Caco-2 (cell line): ENCODE data around the gene CACNB2. TPM values are rescaled to one million over a fixed set of nuclear protein-coding genes. Genes with fewer than 3 reads are reported as not detected.

Experiments used
- BruUV-seq: library from RNA; stranded (reverse); fragments of 400-500 nt; replicated peaks from 2 replicates; lab custom pipeline; 2021; lab: Mats Ljungman, UMichigan
- CTCF ChIA-PET: fragments of 300-600 bp; sonication (Branson Sonifier 250); formaldehyde crosslinking; loops from one replicate; lab custom pipeline; 2022; ENCODE audit warnings: antibody characterized with exemption; lab: Charles Lee
- POLR2A ChIA-PET: fragments of 300-600 bp; sonication (Branson Sonifier 250); formaldehyde crosslinking; loops from one replicate; lab custom pipeline; 2022; ENCODE audit warnings: antibody characterized with exemption; lab: Charles Lee
- DNase-seq, 2 experiments: peaks; one replicate each; pipeline versions ENCODE4 v3.0.0 to v3.0.0-alpha.2; 2020 to 2022
- H3K27me3 ChIP-seq: replicated peaks from 2 replicates; pipeline ENCODE4 v1.6.0; 2011; ENCODE audit warnings: low read length; ENCODE audit not compliant: control insufficient read depth, insufficient read depth
- H3K36me3 ChIP-seq: 2 replicates; pipeline ENCODE4 v1.5.1; 2011; ENCODE audit warnings: low read length; ENCODE audit not compliant: control insufficient read depth, insufficient read depth
- H3K4me1 ChIP-seq: fragments of 250-450 bp; sonication (Bioruptor Pico); 2 replicates; pipeline ENCODE4 v1.5.1; 2020; ENCODE audit warnings: mild to moderate bottlenecking
- H3K4me3 ChIP-seq: 2 replicates; pipeline ENCODE4 v1.5.1; 2011; ENCODE audit warnings: low read depth, mild to moderate bottlenecking, control low read depth, low read length
- H3K9me3 ChIP-seq: fragments of 250-450 bp; sonication (Bioruptor Pico); 2 replicates; pipeline ENCODE4 v1.5.1; 2020; ENCODE audit warnings: mild to moderate bottlenecking, moderate library complexity
- H3K27ac Mint-ChIP-seq: one replicate; pipeline ENCODE4 v1.8.0; 2022; ENCODE audit warnings: mixed read lengths; ENCODE audit not compliant: unreplicated experiment
- H3K27me3 Mint-ChIP-seq: one replicate; pipeline ENCODE4 v1.8.0; 2022; ENCODE audit warnings: mixed read lengths; ENCODE audit not compliant: insufficient read depth, unreplicated experiment
- H3K36me3 Mint-ChIP-seq: one replicate; pipeline ENCODE4 v1.8.0; 2022; ENCODE audit warnings: mild to moderate bottlenecking, mixed read lengths; ENCODE audit not compliant: insufficient read depth, unreplicated experiment
- H3K4me1 Mint-ChIP-seq: one replicate; pipeline ENCODE4 v1.8.0; 2022; ENCODE audit warnings: low read depth, mixed read lengths; ENCODE audit not compliant: unreplicated experiment
- H3K4me3 Mint-ChIP-seq: one replicate; pipeline ENCODE4 v1.8.0; 2022; ENCODE audit warnings: mild to moderate bottlenecking, moderate library complexity, mixed read lengths; ENCODE audit not compliant: unreplicated experiment
- H3K9me3 Mint-ChIP-seq: one replicate; pipeline ENCODE4 v1.8.0; 2022; ENCODE audit warnings: mixed read lengths; ENCODE audit not compliant: unreplicated experiment
- CTCF ChIP-seq, 2 experiments: fragments of 200-600 bp in 1 of 2; IDR thresholded peaks; 1 replicate in 1 of 2; 2 replicates in 1 of 2; pipeline versions ENCODE4 v1.5.1 to v1.8.0; 2011 to 2022; ENCODE audit warnings: antibody characterized with exemption in 1 of 2, control low read depth in 1 of 2, inconsistent platforms in 1 of 2, low read depth in 1 of 2, low read length in 1 of 2, mild to moderate bottlenecking in 1 of 2, moderate library complexity in 1 of 2; ENCODE audit not compliant: insufficient read depth in 1 of 2, severe bottlenecking in 1 of 2, unreplicated experiment in 1 of 2
- intact Hi-C: fragments of 100-400 bp; cut with micrococcal nuclease; formaldehyde crosslinking; loops from one replicate; pipeline ENCODE4 v1.10.0; 2022; ENCODE audit not compliant: unreplicated experiment
- total RNA-seq: library from RNA; stranded (reverse); gene quantifications from 2 replicates; pipeline ENCODE4 v1.2.3, GENCODE V29; 2022

CACNB2 gene
- total RNA-seq, 1 experiment from 2014 or later: 0.98 TPM

GRCh38 chr10:18109341-18109870 is 30.8 kb upstream of the CACNB2 start:
- intact Hi-C loops: no loop called here
- no peak for DNase-seq
- Histone ChIP-seq H3K36me3 (no peaks in the 10 kb centered on the region), H3K27me3 (no peaks in the 10 kb centered on the region), H3K4me3 (no peak overlapping the region), H3K9me3 (no peaks in the 10 kb centered on the region), H3K4me1 (no peaks in the 10 kb centered on the region)
- no peaks in the 10 kb centered on the region for H3K36me3 Mint-ChIP-seq
- no peak for TF ChIP-seq CTCF (IDR thresholded peaks at IDR 0.05; ENCODE audit: insufficient read depth in 1 of 2, low read depth in 1 of 2, low read length in 1 of 2, severe bottlenecking in 1 of 2, unreplicated experiment in 1 of 2)
- ChIA-PET CTCF (no interaction called here), POLR2A (no interaction called here)
- peaks cover 9% of the 10 kb centered on the region for H3K27me3 Mint-ChIP-seq
- H3K9me3 Mint-ChIP-seq: no peaks in the 10 kb centered on the region
- H3K27ac Mint-ChIP-seq: no peak overlapping the region
- no peaks in the 10 kb centered on the region for H3K4me1 Mint-ChIP-seq
- no TSS peak for BruUV-seq
- H3K4me3 Mint-ChIP-seq: no peak overlapping the region

GRCh38 chr10:18113881-18114280 is 26.3 kb upstream of the CACNB2 start:
- Mint-ChIP-seq H3K27ac (no peak overlapping the region), H3K9me3 (no peaks in the 10 kb centered on the region), H3K4me3 (no peak overlapping the region), H3K36me3 (no peaks in the 10 kb centered on the region), H3K4me1 (no peaks in the 10 kb centered on the region), H3K27me3 (no peaks in the 10 kb centered on the region)
- Histone ChIP-seq H3K9me3 (no peaks in the 10 kb centered on the region), H3K4me1 (no peaks in the 10 kb centered on the region; the same call in 1 of the 2 replicates), H3K4me3 (no peak overlapping the region), H3K27me3 (no peaks in the 10 kb centered on the region), H3K36me3 (no peaks in the 10 kb centered on the region)
- POLR2A ChIA-PET: no interaction called here
- CTCF ChIA-PET: no interaction called here
- no TSS peak for BruUV-seq
- intact Hi-C loops: no loop called here
- no peak for DNase-seq
- TF ChIP-seq CTCF (IDR thresholded peaks at IDR 0.05; ENCODE audit: insufficient read depth in 1 of 2, low read depth in 1 of 2, low read length in 1 of 2, severe bottlenecking in 1 of 2, unreplicated experiment in 1 of 2): no peak

GRCh38 chr10:18117276-18117675 is 22.9 kb upstream of the CACNB2 start:
- no TSS peak for BruUV-seq
- POLR2A ChIA-PET: no interaction called here
- Mint-ChIP-seq H3K9me3 (no peaks in the 10 kb centered on the region), H3K27me3 (no peaks in the 10 kb centered on the region), H3K4me3 (no peak overlapping the region), H3K27ac (no peak overlapping the region), H3K36me3 (no peaks in the 10 kb centered on the region), H3K4me1 (no peaks in the 10 kb centered on the region)
- no peak for TF ChIP-seq CTCF (IDR thresholded peaks at IDR 0.05; ENCODE audit: insufficient read depth in 1 of 2, low read depth in 1 of 2, low read length in 1 of 2, severe bottlenecking in 1 of 2, unreplicated experiment in 1 of 2)
- Histone ChIP-seq H3K4me3 (no peak overlapping the region), H3K9me3 (no peaks in the 10 kb centered on the region), H3K27me3 (no peaks in the 10 kb centered on the region), H3K36me3 (no peaks in the 10 kb centered on the region), H3K4me1 (no peaks in the 10 kb centered on the region; the same call in 1 of the 2 replicates)
- DNase-seq: no peak
- CTCF ChIA-PET: no interaction called here
- intact Hi-C loops: no loop called here
